Measurements from ENCODE around the gene TRAPPC12. TPM values are rescaled to one million over a fixed set of nuclear protein-coding genes. Genes with fewer than 3 reads are reported as not detected.

The TRAPPC12 gene
- 44.7 TPM for polyA plus RNA-seq (2013, experiment 1 of 2)
- 46.6 TPM for polyA plus RNA-seq (2013, experiment 2 of 2)

DNA sequence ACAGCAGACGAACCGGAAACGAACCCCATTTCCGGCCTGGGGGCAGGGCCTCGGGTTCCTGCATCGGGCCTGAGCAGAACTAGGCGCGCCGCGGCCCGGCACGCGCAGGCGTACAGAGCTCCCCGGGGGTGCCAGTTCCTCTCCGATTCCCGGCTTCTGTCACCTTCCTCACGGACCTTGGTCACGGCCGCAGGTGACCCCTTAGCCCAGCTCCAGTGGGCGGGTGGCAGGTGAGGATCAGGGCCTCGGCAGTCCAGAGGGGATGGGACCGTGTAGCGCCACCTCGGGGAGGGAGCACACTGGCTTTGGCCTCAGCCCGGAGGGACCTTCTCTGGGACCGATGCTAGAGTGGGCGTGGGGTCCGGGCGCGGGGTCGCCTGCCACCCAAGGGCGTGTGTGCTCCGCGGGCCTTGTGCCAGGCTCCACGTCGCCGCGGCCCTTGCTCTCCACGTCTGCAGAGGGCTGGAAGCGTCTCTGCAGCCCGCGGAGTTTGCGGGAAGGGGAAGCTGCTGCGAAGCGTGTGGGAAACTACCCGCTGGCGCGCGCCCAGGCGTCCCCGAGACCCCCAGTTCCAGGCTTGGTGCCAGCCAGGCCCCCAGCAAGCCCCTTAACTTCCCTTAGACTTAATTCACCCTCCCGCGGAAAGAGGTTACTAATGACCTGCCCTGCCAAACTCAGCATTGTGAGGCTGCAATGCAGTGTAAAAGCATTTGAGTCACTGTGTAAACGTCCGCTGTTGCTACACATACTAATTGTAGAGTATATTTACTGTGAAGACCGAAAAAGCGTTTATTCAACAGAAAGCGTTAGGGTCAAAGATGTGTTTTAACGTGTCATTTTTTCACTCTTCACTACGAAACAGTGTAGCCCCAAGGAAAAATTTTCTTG lies at the start of gene TRAPPC12:
TSS of gene TRAPPC12 (plus strand) at position 48 of the 888 bp plus-strand sequence. CDS start 7,930 bp downstream, outside the sequence.
- WGBS: 3% methylated on average over 55 of the region's 61 CpGs
- H3K9ac ChIP-seq (ENCODE audit: low read length): peak within 1 kb of the TSS; percentile 99
- H3K23ac ChIP-seq (ENCODE audit: low read length in 2 of 2): no peak within 1 kb of the TSS
- H2BK5ac ChIP-seq (ENCODE audit: low read depth, low read length, poor library complexity, severe bottlenecking): peak within 1 kb of the TSS; percentile 20
- H3K9me3 ChIP-seq (ENCODE audit: control insufficient read depth, low read length): no peaks in the 10 kb centered on the region
- DNase-seq: peak; percentile 91
- H2AFZ ChIP-seq (ENCODE audit: low read depth, low read length): peak within 1 kb of the TSS; percentile 30
- H3K4me3 ChIP-seq (ENCODE audit: insufficient read depth in 1 of 2, low read depth in 1 of 2, low read length in 2 of 2): peak within 1 kb of the TSS; percentile 90 to 98
- H2AK5ac ChIP-seq (ENCODE audit: low read length, severe bottlenecking): peak within 1 kb of the TSS; percentile 40
- peaks cover 15% of the 10 kb centered on the region for H3K79me1 ChIP-seq (replicated peaks; ENCODE audit: low read length, poor library complexity, severe bottlenecking)
- H3K4me2 ChIP-seq (ENCODE audit: low read length, poor library complexity, severe bottlenecking): peak within 1 kb of the TSS; percentile 77
- no peak within 1 kb of the TSS for H2BK15ac ChIP-seq (ENCODE audit: low read depth, poor library complexity, severe bottlenecking)
- H3K27me3 ChIP-seq (ENCODE audit: control insufficient read depth in 1 of 2, insufficient read depth in 1 of 2, low read length in 2 of 2): no peaks in the 10 kb centered on the region
- peak within 1 kb of the TSS; percentile 76 to 97 for H3K4ac ChIP-seq (ENCODE audit: low read depth in 1 of 2, low read length in 2 of 2)
- H2BK120ac ChIP-seq (ENCODE audit: low read depth, low read length): peak within 1 kb of the TSS; percentile 80
- H2BK12ac ChIP-seq (ENCODE audit: low read length in 2 of 2): peak within 1 kb of the TSS in 1 of 2 experiments; percentile 28
- peaks cover 14% of the 10 kb centered on the region for H3K4me1 ChIP-seq (ENCODE audit: control insufficient read depth, insufficient read depth, low read depth, low read length)
- peak within 1 kb of the TSS in 1 of 2 experiments; percentile 68 for H3K14ac ChIP-seq (ENCODE audit: low read length in 2 of 2)
- H3K27ac ChIP-seq (ENCODE audit: low read length, poor library complexity, severe bottlenecking): peak within 1 kb of the TSS; percentile 79
- H4K91ac ChIP-seq (ENCODE audit: low read length): peak within 1 kb of the TSS; percentile 98
- peak within 1 kb of the TSS; percentile 91 to 99 for H3K18ac ChIP-seq (ENCODE audit: low read depth in 1 of 2, low read length in 2 of 2)
- H3K36me3 ChIP-seq (ENCODE audit: control insufficient read depth in 1 of 2, insufficient read depth in 2 of 2, low read depth in 1 of 2, low read length in 2 of 2): peaks cover 6 to 31% of the 10 kb centered on the region in 2 experiments
- H4K8ac ChIP-seq (ENCODE audit: low read length): peak within 1 kb of the TSS; percentile 96

DNA sequence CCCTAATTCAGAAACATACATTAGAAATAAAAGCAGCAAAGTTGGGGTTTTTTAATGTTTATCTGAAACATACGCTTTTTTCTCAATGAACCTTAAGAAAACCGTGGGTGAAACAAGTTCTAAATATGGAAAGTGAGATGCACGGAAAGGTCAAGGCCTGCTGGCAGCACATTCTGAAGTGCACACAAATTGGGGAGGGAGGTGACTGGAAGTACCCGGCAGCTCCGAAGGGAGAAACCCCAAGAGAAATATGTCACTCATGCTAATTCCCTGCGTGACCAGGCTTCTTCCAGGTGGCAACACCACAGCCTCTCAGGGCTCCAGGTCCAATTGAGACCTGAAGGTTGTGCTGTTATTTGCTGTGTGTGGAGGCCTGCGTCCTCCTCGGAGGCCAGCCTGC lies 47.4 kb upstream of the TRAPPC12 start:
- H3K4me3 ChIP-seq (ENCODE audit: insufficient read depth in 1 of 2, low read depth in 1 of 2, low read length in 2 of 2): no peak overlapping the region
- 95% methylated on average over 7 of the region's 8 CpGs for WGBS

DNA sequence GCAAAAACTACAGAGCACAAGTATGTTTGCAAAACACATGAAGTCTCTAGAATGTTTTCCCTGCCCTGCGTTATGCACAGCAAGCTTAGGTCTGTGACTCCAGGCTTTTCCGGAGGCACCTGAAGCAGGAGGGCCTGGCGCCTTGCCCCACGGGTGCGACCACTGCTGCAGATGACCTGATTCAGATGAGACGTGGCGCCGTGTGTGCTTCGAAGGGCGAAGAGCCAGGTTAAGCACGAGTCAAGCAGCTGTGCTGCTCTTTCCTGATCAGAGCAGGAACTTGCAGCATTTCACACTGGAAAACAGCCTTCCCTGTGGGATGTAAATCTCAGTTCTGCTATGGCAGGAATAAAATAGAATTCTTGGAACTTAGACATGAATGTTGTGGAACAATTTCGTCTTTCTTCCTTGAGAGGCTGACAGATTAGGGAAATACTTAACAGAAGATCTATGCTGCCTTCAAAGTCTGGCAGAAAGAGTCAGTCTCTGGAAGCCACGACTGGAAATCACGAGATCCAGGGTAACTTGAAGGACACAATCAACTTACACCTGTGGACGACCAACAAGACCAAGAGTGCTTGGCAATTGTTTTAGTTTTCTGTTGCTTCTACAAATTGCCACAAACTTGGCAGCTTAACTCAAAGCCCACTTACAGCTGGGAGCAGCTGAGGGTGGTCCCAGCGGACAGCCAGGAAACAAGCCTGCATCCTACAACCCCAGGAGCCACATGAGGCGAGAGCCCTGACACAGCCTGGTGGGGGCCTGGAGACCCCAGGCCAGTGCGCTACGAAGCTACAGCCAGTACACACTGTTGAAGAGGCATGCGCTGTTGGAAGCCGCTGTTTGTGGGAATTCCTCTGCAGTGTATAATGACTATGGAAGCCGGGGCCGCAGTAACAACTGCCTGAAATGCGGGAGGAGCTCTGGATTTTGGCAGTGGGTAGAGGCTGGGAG lies 44.8 kb upstream of the TRAPPC12 start:
- Histone ChIP-seq H3K4ac (ENCODE audit: low read depth in 1 of 2, low read length in 2 of 2) (no peak overlapping the region), H3K27ac (ENCODE audit: low read length, poor library complexity, severe bottlenecking) (no peak overlapping the region), H2BK12ac (ENCODE audit: low read length in 2 of 2) (no peak overlapping the region), H3K18ac (ENCODE audit: low read depth in 1 of 2, low read length in 2 of 2) (no peak overlapping the region), H3K23ac (ENCODE audit: low read length in 2 of 2) (no peak overlapping the region), H2BK120ac (ENCODE audit: low read depth, low read length) (no peak overlapping the region), H3K14ac (ENCODE audit: low read length in 2 of 2) (no peak overlapping the region), H3K79me1 (replicated peaks; ENCODE audit: low read length, poor library complexity, severe bottlenecking) (peaks cover 34% of the 10 kb centered on the region), H3K9me3 (ENCODE audit: control insufficient read depth, low read length) (no peaks in the 10 kb centered on the region), H2AFZ (ENCODE audit: low read depth, low read length) (no peak overlapping the region), H3K4me2 (ENCODE audit: low read length, poor library complexity, severe bottlenecking) (no peak overlapping the region), H3K4me3 (ENCODE audit: insufficient read depth in 1 of 2, low read depth in 1 of 2, low read length in 2 of 2) (no peak overlapping the region), H3K9ac (ENCODE audit: low read length) (peak overlapping the region; percentile 8), H2BK15ac (ENCODE audit: low read depth, poor library complexity, severe bottlenecking) (no peak overlapping the region), H4K91ac (ENCODE audit: low read length) (no peak overlapping the region), H2AK5ac (ENCODE audit: low read length, severe bottlenecking) (no peak overlapping the region), H3K27me3 (ENCODE audit: control insufficient read depth in 1 of 2, insufficient read depth in 1 of 2, low read length in 2 of 2) (no peaks in the 10 kb centered on the region), H3K4me1 (ENCODE audit: control insufficient read depth, insufficient read depth, low read depth, low read length) (no peaks in the 10 kb centered on the region), H3K36me3 (ENCODE audit: control insufficient read depth in 1 of 2, insufficient read depth in 2 of 2, low read depth in 1 of 2, low read length in 2 of 2) (peaks cover 26 to 48% of the 10 kb centered on the region in 2 experiments), H4K8ac (ENCODE audit: low read length) (no peak overlapping the region), H2BK5ac (ENCODE audit: low read depth, low read length, poor library complexity, severe bottlenecking) (no peak overlapping the region)
- no peak for DNase-seq
- WGBS: 97% methylated on average over 24 of the region's 24 CpGs

More for the DNA sequence above, 47.4 kb upstream of the TRAPPC12 start:
- no peak overlapping the region for H2BK12ac ChIP-seq (ENCODE audit: low read length in 2 of 2)
- no peaks in the 10 kb centered on the region for H3K27me3 ChIP-seq (ENCODE audit: control insufficient read depth in 1 of 2, insufficient read depth in 1 of 2, low read length in 2 of 2)
- peaks cover 4% of the 10 kb centered on the region for H3K4me1 ChIP-seq (ENCODE audit: control insufficient read depth, insufficient read depth, low read depth, low read length)
- H3K18ac ChIP-seq (ENCODE audit: low read depth in 1 of 2, low read length in 2 of 2): no peak overlapping the region
- no peak overlapping the region for H3K23ac ChIP-seq (ENCODE audit: low read length in 2 of 2)
- no peaks in the 10 kb centered on the region for H3K9me3 ChIP-seq (ENCODE audit: control insufficient read depth, low read length)
- H2BK120ac ChIP-seq (ENCODE audit: low read depth, low read length): no peak overlapping the region
- H3K14ac ChIP-seq (ENCODE audit: low read length in 2 of 2): no peak overlapping the region
- DNase-seq: no peak
- no peak overlapping the region for H3K9ac ChIP-seq (ENCODE audit: low read length)
- no peak overlapping the region for H4K8ac ChIP-seq (ENCODE audit: low read length)
- no peak overlapping the region for H3K27ac ChIP-seq (ENCODE audit: low read length, poor library complexity, severe bottlenecking)
- H2BK5ac ChIP-seq (ENCODE audit: low read depth, low read length, poor library complexity, severe bottlenecking): no peak overlapping the region
- H3K79me1 ChIP-seq (replicated peaks; ENCODE audit: low read length, poor library complexity, severe bottlenecking): peaks cover 39% of the 10 kb centered on the region
- H2BK15ac ChIP-seq (ENCODE audit: low read depth, poor library complexity, severe bottlenecking): no peak overlapping the region
- no peak overlapping the region for H3K4me2 ChIP-seq (ENCODE audit: low read length, poor library complexity, severe bottlenecking)
- H3K36me3 ChIP-seq (ENCODE audit: control insufficient read depth in 1 of 2, insufficient read depth in 2 of 2, low read depth in 1 of 2, low read length in 2 of 2): peaks cover 18 to 52% of the 10 kb centered on the region in 2 experiments
- no peak overlapping the region for H3K4ac ChIP-seq (ENCODE audit: low read depth in 1 of 2, low read length in 2 of 2)
- no peak overlapping the region for H4K91ac ChIP-seq (ENCODE audit: low read length)
- no peak overlapping the region for H2AK5ac ChIP-seq (ENCODE audit: low read length, severe bottlenecking)
- no peak overlapping the region for H2AFZ ChIP-seq (ENCODE audit: low read depth, low read length)

All from mesenchymal stem cell (in vitro differentiated cells and primary cell).